ENCODE data around the gene AAR2. TPM values are rescaled to one million over a fixed set of nuclear protein-coding genes. Genes with fewer than 3 reads are reported as not detected.

AAR2 gene
- polyA plus RNA-seq, 4 donors, result 40.7 to 49.4 (median 46.0) TPM

DNA sequence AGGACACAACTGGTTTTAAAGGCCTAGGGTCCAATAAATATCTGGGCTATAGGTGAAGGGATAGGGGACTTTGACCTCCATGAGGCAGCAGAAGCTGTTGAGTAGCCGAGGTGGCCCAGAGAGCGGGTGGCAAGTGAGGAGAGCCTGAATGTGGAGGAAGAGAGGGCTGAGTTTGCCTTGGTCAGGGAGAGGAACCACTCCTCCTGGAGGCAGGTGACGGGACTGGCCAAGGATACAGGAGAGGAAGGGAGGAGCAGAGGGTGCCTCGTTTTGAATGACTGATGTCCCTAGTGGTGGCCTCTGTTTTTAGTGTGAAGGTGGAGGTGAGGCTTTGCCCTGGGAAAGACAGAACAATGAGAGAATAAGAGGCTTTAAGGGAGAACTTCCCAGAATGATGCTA, 19.1 kb upstream of the AAR2 start:
- no peak for DNase-seq (ENCODE audit: low read depth in 4 of 4, low spot score in 2 of 4)

DNA sequence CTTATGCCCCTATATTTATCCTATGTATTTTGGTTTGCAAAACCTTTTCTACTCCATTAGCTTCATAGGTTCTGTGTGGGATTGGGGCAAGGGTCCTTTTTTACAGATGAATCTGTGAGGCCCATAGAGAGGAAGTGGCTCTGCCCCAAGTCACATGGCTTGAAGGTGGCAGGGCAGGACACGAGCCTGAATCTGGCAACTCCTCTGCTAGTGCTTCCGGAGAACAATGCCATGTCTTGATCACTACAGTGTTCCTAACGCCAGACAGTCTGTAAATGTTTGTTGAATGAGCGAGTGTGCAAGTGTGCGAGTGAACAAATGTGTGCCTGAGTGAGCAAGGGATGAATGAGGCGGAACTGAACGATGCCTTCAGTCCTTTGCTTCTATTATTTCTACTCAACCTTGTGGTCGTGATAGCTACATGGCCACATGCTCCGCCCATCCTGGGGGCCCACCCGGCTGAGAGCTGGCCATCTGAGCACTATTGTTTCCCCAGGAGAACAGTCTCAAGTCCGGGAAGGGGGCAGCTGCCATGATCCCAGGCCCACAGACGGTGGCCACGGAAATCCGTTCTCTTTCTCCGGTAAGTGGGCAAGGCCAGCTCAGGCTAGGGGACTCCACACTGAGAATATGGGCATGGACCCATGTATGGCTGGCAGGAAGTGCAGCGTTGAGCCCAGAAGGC, 17.8 kb upstream of the AAR2 start:
- no peak for DNase-seq (ENCODE audit: low read depth in 4 of 4, low spot score in 2 of 4)

- DNase-seq (ENCODE audit: low read depth in 4 of 4, low spot score in 2 of 4), result no peak
These were observed 16.5 kb upstream of the AAR2 start for GRCh38 chr20:36219671-36220220.

GRCh38 chr20:36225666-36226065, 10.6 kb upstream of the AAR2 start:
- no peak for DNase-seq (ENCODE audit: low read depth in 4 of 4, low spot score in 2 of 4)

DNA sequence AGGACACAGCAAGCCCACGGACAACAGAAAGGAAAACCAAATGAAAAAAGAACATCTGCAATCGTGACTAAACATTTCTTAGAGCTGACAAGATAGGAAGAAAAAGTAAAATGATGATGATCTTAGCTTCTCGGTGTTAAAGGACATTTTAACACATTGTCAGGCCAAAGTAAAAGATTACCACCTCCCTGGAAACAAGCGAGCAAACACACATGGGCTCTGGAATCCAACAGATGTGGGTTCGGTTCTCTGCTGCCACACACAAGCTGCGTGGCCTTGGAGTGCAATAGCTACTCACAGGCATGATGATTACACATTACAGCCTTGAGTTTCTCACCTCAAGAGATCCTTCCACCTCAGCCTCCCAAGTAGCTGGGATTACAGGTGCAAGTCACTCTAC, 7.5 kb upstream of the AAR2 start:
- DNase-seq (ENCODE audit: low read depth in 4 of 4, low spot score in 2 of 4), result no peak

GRCh38 chr20:36230019-36230418, 6.3 kb upstream of the AAR2 start:
- no peak for DNase-seq (ENCODE audit: low read depth in 4 of 4, low spot score in 2 of 4)

- no peak for DNase-seq (ENCODE audit: low read depth in 4 of 4, low spot score in 2 of 4)
These were observed 4.9 kb upstream of the AAR2 start for GRCh38 chr20:36231331-36231730.

- DNase-seq (ENCODE audit: low read depth in 4 of 4, low spot score in 2 of 4), result no peak
These were observed 1.4 kb upstream of the AAR2 start for GRCh38 chr20:36234771-36235320.

DNA sequence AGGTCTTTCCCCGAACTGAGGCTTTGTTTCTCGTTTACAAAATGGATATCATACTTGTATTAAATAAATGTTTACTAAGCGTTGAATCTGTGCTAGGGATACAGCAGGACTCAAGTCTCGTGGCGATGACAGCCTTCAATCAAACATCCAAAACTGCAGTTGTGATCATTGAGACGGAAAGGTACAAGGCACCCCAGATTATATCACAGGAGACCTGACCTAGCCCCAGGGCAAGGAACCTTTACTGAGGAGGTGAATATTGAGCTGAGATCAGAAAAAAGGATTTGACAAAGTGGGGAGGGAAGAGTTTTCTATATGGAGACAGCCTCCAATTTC, 476 bp downstream of the AAR2 start:
- no peak for DNase-seq (ENCODE audit: low read depth in 4 of 4, low spot score in 2 of 4)

DNA sequence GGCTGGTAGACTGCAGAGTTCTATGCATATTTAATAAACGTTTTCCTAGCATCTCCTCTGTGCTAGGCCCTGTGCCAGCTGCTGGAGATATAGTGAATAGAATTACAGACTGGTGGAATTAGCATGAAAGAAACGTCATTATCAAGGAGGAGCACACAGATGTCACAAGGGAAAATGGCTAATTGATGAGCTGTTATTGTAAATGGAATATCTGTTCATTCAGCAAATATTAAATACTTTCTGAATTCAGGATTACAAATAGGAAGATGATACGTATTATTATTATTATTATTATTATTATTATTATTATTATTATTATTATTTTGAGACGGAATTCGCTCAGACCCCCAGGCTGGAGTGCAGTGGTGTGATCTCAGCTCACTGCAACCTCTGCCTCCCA, 1.2 kb downstream of the AAR2 start:
- DNase-seq (ENCODE audit: low read depth in 4 of 4, low spot score in 2 of 4), result no peak

- no peak for DNase-seq (ENCODE audit: low read depth in 4 of 4, low spot score in 2 of 4)
These were observed 1.9 kb downstream of the AAR2 start for GRCh38 chr20:36238153-36238552.

- no peak for DNase-seq (ENCODE audit: low read depth in 4 of 4, low spot score in 2 of 4)
These were observed 2.5 kb downstream of the AAR2 start for GRCh38 chr20:36238760-36239159.

DNA sequence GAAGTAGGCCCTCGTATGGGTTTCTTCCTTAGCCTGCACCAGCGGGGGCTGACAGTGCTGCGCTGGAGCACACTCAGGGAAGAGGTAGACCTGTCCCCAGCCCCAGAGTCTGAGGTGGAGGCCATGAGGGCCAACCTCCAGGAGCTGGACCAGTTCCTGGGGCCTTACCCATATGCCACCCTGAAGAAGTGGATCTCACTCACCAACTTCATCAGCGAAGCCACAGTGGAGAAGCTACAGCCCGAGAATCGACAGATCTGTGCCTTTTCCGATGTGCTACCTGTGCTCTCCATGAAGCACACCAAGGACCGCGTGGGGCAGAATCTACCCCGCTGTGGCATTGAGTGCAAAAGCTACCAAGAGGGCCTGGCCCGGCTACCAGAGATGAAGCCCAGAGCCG, 3.8 kb downstream of the AAR2 start:
- no peak for DNase-seq (ENCODE audit: low read depth in 4 of 4, low spot score in 2 of 4)

GRCh38 chr20:36241678-36242077, 5.4 kb downstream of the AAR2 start:
- DNase-seq (ENCODE audit: low read depth in 4 of 4, low spot score in 2 of 4), result no peak

DNA sequence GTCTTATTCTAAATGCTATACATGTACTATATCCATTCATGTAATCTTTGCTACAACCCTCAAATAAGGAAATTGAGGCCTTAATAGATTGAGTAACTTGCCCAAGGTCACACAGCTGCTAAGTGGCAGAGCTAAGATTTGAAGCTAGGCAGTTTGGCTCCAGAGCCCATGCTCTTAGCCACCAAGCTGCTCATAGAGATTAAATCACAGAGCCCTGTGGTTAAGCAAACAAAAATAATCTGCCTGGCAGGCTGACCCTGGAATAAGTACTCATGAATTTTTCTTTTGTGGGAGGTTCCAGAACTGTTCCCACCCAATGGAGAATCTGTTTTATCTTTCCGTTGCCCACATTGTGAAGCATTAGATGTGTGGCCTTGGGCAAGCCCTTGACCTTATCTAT, 7.4 kb downstream of the AAR2 start:
- no peak for DNase-seq (ENCODE audit: low read depth in 4 of 4, low spot score in 2 of 4)

- DNase-seq (ENCODE audit: low read depth in 4 of 4, low spot score in 2 of 4), result no peak
These were observed 10.1 kb downstream of the AAR2 start for GRCh38 chr20:36246401-36246800.

- DNase-seq (ENCODE audit: low read depth in 4 of 4, low spot score in 2 of 4), result no peak
These were observed 12.6 kb downstream of the AAR2 start for GRCh38 chr20:36248836-36249235.

GRCh38 chr20:36249450-36249849, 13.2 kb downstream of the AAR2 start:
- no peak for DNase-seq (ENCODE audit: low read depth in 4 of 4, low spot score in 2 of 4)

DNA sequence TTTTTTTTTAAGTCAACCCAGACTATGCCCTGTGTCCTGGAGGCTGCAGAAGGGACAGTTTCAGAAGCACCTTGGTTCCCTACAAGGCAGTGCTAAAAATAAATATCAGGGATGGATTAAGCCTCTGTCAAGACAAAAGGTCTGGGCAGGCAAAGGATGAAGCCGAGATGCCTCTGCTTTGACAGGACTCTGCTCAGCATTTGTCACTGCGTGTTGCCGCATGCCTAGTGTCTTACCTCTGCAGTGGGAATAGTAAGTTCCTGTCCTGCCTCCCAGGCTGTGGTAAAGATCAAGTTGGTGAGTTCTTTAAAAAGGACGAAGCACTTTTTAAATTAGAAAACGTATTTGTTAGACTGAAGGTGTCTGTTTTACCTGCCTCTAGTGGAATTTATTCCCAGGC, 15.1 kb downstream of the AAR2 start:
- DNase-seq (ENCODE audit: low read depth in 4 of 4, low spot score in 2 of 4), result no peak

DNA sequence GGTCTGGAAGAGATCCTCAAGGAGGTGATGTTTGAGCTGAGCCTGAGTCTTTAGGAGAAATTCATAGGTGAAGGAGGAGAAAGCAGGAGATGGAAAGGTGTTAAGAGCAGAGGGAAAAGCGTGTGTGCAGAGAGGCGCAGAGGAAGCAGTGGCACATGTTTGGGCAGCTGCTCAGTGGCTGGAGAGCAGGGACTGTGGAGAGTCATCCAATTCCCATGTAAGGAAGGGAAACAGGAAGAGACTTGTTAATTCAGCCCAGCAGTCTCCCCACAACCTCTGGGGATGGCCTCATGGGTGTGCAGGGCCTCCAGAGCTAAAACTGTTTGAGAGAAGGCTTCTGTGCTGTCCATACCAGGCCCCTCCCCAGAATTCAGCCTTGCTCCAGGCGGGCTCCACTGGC, 16.2 kb downstream of the AAR2 start:
- DNase-seq (ENCODE audit: low read depth in 4 of 4, low spot score in 2 of 4), result no peak

DNA sequence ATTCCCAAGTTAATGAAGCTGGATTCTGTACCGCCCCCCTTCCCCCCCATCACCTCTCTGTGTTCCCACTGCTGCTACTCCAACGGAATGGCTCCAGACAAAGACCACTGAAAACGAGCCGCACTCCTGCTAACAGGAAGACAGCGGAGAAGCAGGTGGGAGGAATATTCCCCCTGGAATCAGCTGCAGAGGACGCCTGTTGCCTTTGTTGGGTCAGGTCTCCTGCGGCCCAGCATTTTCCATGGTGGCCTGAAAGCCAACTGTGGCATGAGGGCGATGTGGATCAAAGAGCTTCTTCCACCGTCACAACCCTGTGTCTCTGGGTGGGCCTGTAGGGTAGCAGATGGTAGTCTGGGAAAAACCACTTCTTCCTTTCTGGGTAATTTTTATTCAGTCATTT, 16.8 kb downstream of the AAR2 start:
- no peak for DNase-seq (ENCODE audit: low read depth in 4 of 4, low spot score in 2 of 4)

GRCh38 chr20:36254076-36254475, 17.8 kb downstream of the AAR2 start:
- DNase-seq (ENCODE audit: low read depth in 4 of 4, low spot score in 2 of 4), result no peak

DNA sequence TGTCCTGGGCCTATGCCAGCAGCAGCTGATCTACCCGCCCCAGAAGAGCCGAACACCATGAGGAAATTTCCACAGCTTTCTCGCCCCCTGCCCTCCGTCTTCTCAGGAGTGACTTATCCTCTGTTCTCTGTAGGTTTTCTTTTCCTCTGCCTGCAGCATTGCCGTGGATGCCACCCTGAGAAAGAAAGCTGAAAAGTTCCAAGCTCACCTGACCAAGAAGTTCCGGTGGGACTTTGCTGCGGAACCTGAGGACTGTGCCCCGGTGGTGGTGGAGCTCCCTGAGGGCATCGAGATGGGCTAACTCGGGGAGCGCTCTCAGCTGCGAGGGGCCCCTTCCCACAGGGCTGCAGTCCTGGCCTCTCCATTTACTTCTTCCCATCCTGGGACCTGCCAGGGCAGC, 19.2 kb downstream of the AAR2 start:
- no peak for DNase-seq (ENCODE audit: low read depth in 4 of 4, low spot score in 2 of 4)

All from left renal cortex interstitium (tissue), 4 donors.